Measurements from ENCODE around the gene KRTAP15-1.

- TF ChIP-seq CTCF (IDR thresholded peaks at IDR 0.05) (no peak), POLR2A (IDR thresholded peaks at IDR 0.05) (no peak)
Measured at GRCh38 chr21:30437010-30437565, 3.0 kb upstream of the KRTAP15-1 start.

All from testis (tissue), 2 donors.